ENCODE data around the gene EFHB. TPM values are rescaled to one million over a fixed set of nuclear protein-coding genes. Genes with fewer than 3 reads are reported as not detected.
A peak's percentile ranks its signal among the peaks of the same experiment; 100 is the strongest.
"Not testable (repeated sequence)": the region's sequence is repeated elsewhere in the genome, so short reads cannot be mapped to it uniquely, and the experiment has no call there.

EFHB gene
- polyA plus RNA-seq, 2 of the 4 experiments (the other 2 are of a cell fraction): 2.1 to 2.7 TPM

DNA sequence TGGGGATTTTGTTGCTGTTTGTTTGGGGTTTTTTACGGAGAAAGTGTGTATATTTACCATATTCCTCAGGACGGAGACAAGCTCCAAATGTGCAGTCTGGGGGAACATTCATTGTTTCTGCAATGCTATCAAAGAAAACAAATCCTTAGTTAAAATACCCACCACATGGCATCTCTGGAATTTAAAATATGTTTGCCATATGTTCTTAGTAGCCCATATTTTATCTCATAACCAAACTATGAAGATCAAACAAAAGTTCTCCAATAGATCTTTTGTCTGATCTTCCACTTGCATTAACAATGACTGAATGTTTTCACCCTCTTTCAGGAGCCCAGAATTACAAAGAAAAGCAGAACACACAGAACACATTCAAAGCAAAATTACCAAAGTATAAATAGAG is 35.3 kb downstream of the EFHB start:
- ChIA-PET CTCF (interaction anchor here (0.9 to 2.6 kb wide), 5 partner anchors 10 to 32 kb away, joined by 3 to 12 read pairs (median 7); no protein-coding TSS in a partner anchor), POLR2A (interaction anchor here (1.3 to 2.2 kb wide), 2 partner anchors 10 to 11 kb away, joined by 5 to 12 read pairs; no protein-coding TSS in a partner anchor)
- Histone ChIP-seq H3K27ac (peak overlapping the region; percentile 69 to 81), H3K4me2 (peak overlapping the region; percentile 83), H3K4me1 (peaks cover 43% of the 10 kb centered on the region), H3K9me3 (no peaks in the 10 kb centered on the region), H3K4me3 (peak overlapping the region; percentile 8; the same call in 1 of the 3 replicates)
- FAIRE-seq: no peak
- TF ChIP-seq MYC (IDR thresholded peaks at IDR 0.05; ENCODE audit: borderline replicate concordance, low read length): no peak
- TF ChIP-seq GATA3 (IDR thresholded peaks at IDR 0.05; ENCODE audit: borderline replicate concordance): peak; percentile 75; the same call in 1 of the 2 replicates
- peak in 1 of 2 experiments; percentile 12; a peak in 1 of 5 replicates for TF ChIP-seq RAD21 (conservative IDR thresholded peaks at IDR 0.05 in 1 of 2, IDR thresholded peaks at IDR 0.05 in 1 of 2)
- TF ChIP-seq, protein P1, sequence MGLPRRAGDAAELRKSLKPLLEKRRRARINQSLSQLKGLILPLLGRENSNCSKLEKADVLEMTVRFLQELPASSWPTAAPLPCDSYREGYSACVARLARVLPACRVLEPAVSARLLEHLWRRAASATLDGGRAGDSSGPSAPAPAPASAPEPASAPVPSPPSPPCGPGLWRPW (IDR thresholded peaks at IDR 0.05): no peak
- TF ChIP-seq JUN (IDR thresholded peaks at IDR 0.05): no peak
- no peak for TF ChIP-seq BHLHE40 (IDR thresholded peaks at IDR 0.05; ENCODE audit: low read depth, low read length)
- TF ChIP-seq, protein P2, sequence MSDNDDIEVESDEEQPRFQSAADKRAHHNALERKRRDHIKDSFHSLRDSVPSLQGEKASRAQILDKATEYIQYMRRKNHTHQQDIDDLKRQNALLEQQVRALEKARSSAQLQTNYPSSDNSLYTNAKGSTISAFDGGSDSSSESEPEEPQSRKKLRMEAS (IDR thresholded peaks at IDR 0.05): 0 out of 2 replicates have a peak, but pooled peaks have one; percentile 41
- no peak for TF ChIP-seq HEYL (CRISPR knock-in tag; IDR thresholded peaks at IDR 0.05)
- peak in 1 of 2 experiments; percentile 34; a peak in 1 of 5 replicates for TF ChIP-seq EP300 (IDR thresholded peaks at IDR 0.05)
- WGBS (ENCODE audit: missing lambda C conversion rate): 1% methylated on average over 2 of the region's 2 CpGs
- peak; percentile 36 to 74; a peak in 3 of 6 replicates for ATAC-seq
- DNase-seq (ENCODE audit: low read depth in 1 of 2, low spot score in 1 of 2): no peak

DNA sequence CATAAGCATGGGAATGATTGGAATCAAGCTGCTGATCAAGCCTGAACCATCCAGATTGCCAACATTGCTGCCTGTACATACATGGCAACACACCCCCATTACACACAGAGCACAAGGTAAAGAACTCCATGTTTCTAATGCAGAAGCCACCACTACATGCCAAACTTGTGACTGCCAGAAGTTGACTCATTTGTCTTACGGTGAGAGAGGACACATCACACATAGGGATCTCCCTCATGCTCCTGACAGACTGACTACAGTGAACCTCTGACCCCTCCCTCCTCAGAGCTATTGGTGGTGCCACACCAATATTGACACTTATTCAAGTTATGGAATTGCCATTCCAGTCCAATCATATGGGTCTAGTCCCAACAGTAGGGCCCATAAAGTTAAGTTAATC is 42.3 kb downstream of the EFHB start:
- POLR2A ChIA-PET: no interaction called here
- H3K4me3 ChIP-seq: no peak overlapping the region
- H3K4me2 ChIP-seq: no peak overlapping the region
- CTCF ChIA-PET: interaction anchor here (0.7 to 1.0 kb wide), 2 partner anchors 10 to 25 kb away, joined by 3 to 4 read pairs; no protein-coding TSS in a partner anchor
- peaks cover 37% of the 10 kb centered on the region for H3K4me1 ChIP-seq
- DNase-seq (ENCODE audit: low read depth in 1 of 2, low spot score in 1 of 2) (no peak), FAIRE-seq (no peak), ATAC-seq (no peak)
- no peaks in the 10 kb centered on the region for H3K9me3 ChIP-seq
- TF ChIP-seq MYC (IDR thresholded peaks at IDR 0.05; ENCODE audit: borderline replicate concordance, low read length) (no peak), CBX8 (IDR thresholded peaks at IDR 0.05) (no peak), BHLHE40 (IDR thresholded peaks at IDR 0.05; ENCODE audit: low read depth, low read length) (no peak), RFX5 (IDR thresholded peaks at IDR 0.05) (no peak), TP53 (CRISPR knock-in tag; IDR thresholded peaks at IDR 0.05) (no peak), HEYL (CRISPR knock-in tag; IDR thresholded peaks at IDR 0.05) (no peak), EHF (CRISPR knock-in tag; IDR thresholded peaks at IDR 0.05) (no peak), RNF2 (IDR thresholded peaks at IDR 0.05; ENCODE audit: borderline replicate concordance, low read depth) (no peak), JUNB (IDR thresholded peaks at IDR 0.05) (no peak), HDAC2 (IDR thresholded peaks at IDR 0.05) (no peak), CHD4 (IDR thresholded peaks at IDR 0.05; ENCODE audit: borderline replicate concordance) (no peak), CHD2 (IDR thresholded peaks at IDR 0.05; ENCODE audit: low read length, partially characterized antibody) (no peak), SREBF2 (IDR thresholded peaks at IDR 0.05) (no peak)
- TF ChIP-seq, protein P3, sequence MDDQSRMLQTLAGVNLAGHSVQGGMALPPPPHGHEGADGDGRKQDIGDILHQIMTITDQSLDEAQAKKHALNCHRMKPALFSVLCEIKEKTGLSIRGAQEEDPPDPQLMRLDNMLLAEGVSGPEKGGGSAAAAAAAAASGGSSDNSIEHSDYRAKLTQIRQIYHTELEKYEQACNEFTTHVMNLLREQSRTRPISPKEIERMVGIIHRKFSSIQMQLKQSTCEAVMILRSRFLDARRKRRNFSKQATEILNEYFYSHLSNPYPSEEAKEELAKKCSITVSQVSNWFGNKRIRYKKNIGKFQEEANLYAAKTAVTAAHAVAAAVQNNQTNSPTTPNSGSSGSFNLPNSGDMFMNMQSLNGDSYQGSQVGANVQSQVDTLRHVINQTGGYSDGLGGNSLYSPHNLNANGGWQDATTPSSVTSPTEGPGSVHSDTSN (IDR thresholded peaks at IDR 0.05): no peak
- WGBS (ENCODE audit: missing lambda C conversion rate): 0% methylated on average over 1 of the region's 1 CpG
- H3K27ac ChIP-seq: peak overlapping the region; percentile 91; a peak in 4 of 6 replicates

DNA sequence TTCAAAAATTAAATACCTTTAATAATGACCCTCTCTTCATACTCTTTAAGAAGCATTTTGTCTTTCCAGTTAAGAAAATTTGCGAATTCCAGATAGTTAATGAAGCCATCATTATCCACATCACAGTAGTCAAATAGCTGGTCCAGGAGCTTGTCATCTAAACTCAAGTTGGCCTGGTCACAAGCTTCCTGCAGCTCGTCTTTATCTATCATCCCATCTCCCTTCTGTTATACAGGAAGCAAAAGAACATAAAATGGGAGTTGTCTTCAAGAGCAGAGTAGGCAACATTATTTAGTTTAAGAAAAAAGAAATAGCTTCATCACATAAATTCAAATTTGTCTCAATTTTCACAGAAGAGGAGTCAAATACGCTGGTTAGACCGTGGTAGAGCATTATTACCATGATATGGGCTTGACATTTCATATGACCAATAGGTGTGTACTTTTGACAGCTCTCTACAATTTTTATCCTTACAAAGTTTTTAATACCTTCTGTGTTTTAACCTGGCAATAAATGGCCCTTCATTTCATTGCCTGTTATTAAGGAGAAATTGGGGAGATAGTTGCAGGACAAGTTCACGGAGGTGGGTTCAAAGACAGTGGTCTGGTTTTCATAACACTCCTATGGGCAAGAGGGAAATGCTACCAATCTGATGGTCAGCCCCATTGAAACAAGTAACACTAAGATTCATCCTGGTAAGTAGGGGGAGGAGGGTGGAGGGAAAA is 45.4 kb downstream of the EFHB start:
- TF ChIP-seq GATA3 (IDR thresholded peaks at IDR 0.05; ENCODE audit: borderline replicate concordance): peak; percentile 56; the same call in 1 of the 2 replicates
- TF ChIP-seq HEYL (CRISPR knock-in tag; IDR thresholded peaks at IDR 0.05): no peak
- TF ChIP-seq, protein P4, sequence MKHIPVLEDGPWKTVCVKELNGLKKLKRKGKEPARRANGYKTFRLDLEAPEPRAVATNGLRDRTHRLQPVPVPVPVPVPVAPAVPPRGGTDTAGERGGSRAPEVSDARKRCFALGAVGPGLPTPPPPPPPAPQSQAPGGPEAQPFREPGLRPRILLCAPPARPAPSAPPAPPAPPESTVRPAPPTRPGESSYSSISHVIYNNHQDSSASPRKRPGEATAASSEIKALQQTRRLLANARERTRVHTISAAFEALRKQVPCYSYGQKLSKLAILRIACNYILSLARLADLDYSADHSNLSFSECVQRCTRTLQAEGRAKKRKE (CRISPR knock-in tag; IDR thresholded peaks at IDR 0.05; ENCODE audit: low read depth): no peak
- TF ChIP-seq FOSB (CRISPR knock-in tag; IDR thresholded peaks at IDR 0.05): no peak
- no peak for TF ChIP-seq CHD4 (IDR thresholded peaks at IDR 0.05; ENCODE audit: borderline replicate concordance)
- no peak for TF ChIP-seq TFCP2L1 (CRISPR knock-in tag; IDR thresholded peaks at IDR 0.05)
- DNase-seq (ENCODE audit: low read depth in 1 of 2, low spot score in 1 of 2): peak in 1 of 2 experiments; percentile 19
- no peaks in the 10 kb centered on the region for H3K9me3 ChIP-seq
- peak; percentile 17 to 35; a peak in 5 of 6 replicates for ATAC-seq
- POLR2A ChIA-PET: interaction anchor here (0.8 to 1.5 kb wide), 7 partner anchors 10 to 152 kb away, joined by 3 to 12 read pairs (median 5); partner anchors contain the start of genes KAT2B and RAB5A
- peak overlapping the region; percentile 17; the same call in 2 of the 3 replicates for H3K4me3 ChIP-seq
- 35% methylated on average over 5 of the region's 5 CpGs for WGBS (ENCODE audit: missing lambda C conversion rate)
- H3K4me1 ChIP-seq: peaks cover 54% of the 10 kb centered on the region
- H3K4me2 ChIP-seq: peak overlapping the region; percentile 88
- peak overlapping the region; percentile 91 for H3K27ac ChIP-seq
- CTCF ChIA-PET: interaction anchor here (0.7 to 2.6 kb wide), 6 partner anchors 9 to 715 kb away, joined by 3 to 11 read pairs (median 3); no protein-coding TSS in a partner anchor
- FAIRE-seq: no peak

DNA sequence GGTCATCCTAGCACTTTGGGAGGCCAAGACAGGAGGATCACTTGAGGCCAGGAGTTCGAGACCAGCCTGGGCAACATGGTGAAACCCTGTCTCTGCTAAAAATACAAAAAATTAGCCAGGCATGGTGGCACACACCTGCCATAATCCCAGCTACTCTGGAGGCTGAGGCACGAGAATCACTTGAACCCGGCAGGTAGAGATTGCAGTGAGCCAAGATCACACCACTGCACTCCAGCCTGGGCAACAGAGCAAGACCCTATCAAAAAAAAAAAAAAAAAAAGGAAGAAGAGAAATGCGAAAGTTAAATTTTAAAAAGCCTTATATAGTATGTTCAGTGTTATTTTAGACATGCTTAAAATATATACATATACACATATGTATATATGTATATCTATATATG is 46.9 kb downstream of the EFHB start:
- 91% methylated on average over 4 of the region's 4 CpGs for WGBS (ENCODE audit: missing lambda C conversion rate)
- POLR2A ChIA-PET: interaction anchor here (0.7 to 1.5 kb wide), 2 partner anchors 11 to 58 kb away, joined by 3 to 5 read pairs; no protein-coding TSS in a partner anchor
- H3K9me3 ChIP-seq; H3K4me3 ChIP-seq; ATAC-seq; FAIRE-seq; DNase-seq (ENCODE audit: low read depth in 1 of 2, low spot score in 1 of 2): not testable (repeated sequence)
- peak overlapping the region; percentile 39; the same call in 1 of the 3 replicates for H3K4me2 ChIP-seq
- peaks cover 54% of the 10 kb centered on the region for H3K4me1 ChIP-seq
- H3K27ac ChIP-seq: peak overlapping the region; percentile 50 to 91; a peak in 5 of 6 replicates
- CTCF ChIA-PET: interaction anchor here (0.6 to 2.3 kb wide), 10 partner anchors 9 to 1910 kb away, joined by 3 to 12 read pairs (median 3); partner anchors contain the start of genes EFHB and KAT2B
